ENCODE measurements around the gene HINT1. TPM values are rescaled to one million over a fixed set of nuclear protein-coding genes. Genes with fewer than 3 reads are reported as not detected.

The HINT1 gene
- total and polyA plus RNA-seq, 12 donors = 94.2 to 269 (median 184) TPM

DNA sequence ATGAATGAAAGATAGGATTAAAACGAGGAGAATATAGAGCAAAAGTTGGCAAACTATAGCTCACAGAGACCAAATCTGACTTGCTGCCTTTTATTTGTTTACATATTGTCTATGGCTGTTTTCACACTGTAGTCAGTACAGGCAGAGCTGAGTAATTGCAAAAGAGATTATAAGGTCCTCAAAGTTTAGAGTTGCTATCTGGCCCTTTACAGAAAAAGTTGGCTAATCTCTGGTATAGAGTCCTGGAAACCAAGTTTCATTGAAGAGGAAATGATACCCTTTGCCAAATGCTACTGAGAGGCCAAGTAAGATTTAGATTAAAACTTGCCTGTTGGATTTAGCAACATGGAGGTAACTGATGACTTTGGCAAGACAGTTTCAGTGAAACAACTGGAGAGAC lies 41.7 kb upstream of the HINT1 start:
- H3K36me3 ChIP-seq (replicated peaks in 1 of 2) = no peaks in the 10 kb centered on the region
- DNase-seq = no peak
- no peak overlapping the region for H3K4me3 ChIP-seq
- TF ChIP-seq, protein P1, sequence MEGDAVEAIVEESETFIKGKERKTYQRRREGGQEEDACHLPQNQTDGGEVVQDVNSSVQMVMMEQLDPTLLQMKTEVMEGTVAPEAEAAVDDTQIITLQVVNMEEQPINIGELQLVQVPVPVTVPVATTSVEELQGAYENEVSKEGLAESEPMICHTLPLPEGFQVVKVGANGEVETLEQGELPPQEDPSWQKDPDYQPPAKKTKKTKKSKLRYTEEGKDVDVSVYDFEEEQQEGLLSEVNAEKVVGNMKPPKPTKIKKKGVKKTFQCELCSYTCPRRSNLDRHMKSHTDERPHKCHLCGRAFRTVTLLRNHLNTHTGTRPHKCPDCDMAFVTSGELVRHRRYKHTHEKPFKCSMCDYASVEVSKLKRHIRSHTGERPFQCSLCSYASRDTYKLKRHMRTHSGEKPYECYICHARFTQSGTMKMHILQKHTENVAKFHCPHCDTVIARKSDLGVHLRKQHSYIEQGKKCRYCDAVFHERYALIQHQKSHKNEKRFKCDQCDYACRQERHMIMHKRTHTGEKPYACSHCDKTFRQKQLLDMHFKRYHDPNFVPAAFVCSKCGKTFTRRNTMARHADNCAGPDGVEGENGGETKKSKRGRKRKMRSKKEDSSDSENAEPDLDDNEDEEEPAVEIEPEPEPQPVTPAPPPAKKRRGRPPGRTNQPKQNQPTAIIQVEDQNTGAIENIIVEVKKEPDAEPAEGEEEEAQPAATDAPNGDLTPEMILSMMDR (IDR thresholded peaks at IDR 0.05) = no peak
- no peak for TF ChIP-seq POLR2A (IDR thresholded peaks at IDR 0.05)
- H3K9me3 ChIP-seq (replicated peaks in 1 of 3) = no peaks in the 10 kb centered on the region
- no peak overlapping the region for H3K27ac ChIP-seq
- no peaks in the 10 kb centered on the region for H3K4me1 ChIP-seq (replicated peaks in 1 of 2)
- WGBS, 4 donors = 44 to 76% (median 67%) methylated on average over 1 of the region's 1 CpG
- no peaks in the 10 kb centered on the region for H3K27me3 ChIP-seq
- intact Hi-C loops (cut with DNase I) = no loop called here

DNA sequence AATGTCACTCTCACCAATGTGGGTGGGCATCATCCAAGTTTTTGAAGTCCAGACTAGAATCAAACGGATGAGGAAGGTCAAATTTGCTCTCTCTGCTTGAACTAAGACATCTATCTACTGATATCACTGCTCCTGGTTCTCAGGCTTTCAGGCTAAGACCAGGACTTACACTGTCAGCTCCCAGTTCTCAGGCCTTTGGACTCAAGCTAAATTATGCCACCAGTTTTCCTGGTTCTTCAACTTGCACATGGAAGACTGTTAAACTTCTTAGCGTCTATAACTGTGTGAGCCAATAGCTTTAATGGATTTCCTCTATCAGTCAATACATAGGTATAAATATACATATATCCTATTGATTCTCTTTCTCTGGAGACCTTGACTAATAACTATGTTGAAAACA lies 41.0 kb upstream of the HINT1 start:
- intact Hi-C loops (cut with DNase I) = no loop called here
- Histone ChIP-seq H3K27me3 (no peaks in the 10 kb centered on the region), H3K27ac (no peak overlapping the region), H3K9me3 (replicated peaks in 1 of 3) (no peaks in the 10 kb centered on the region), H3K4me3 (no peak overlapping the region), H3K36me3 (replicated peaks in 1 of 2) (no peaks in the 10 kb centered on the region), H3K4me1 (replicated peaks in 1 of 2) (no peaks in the 10 kb centered on the region)
- TF ChIP-seq, protein P1 (IDR thresholded peaks at IDR 0.05) = no peak
- WGBS, 4 donors = 80 to 95% (median 91%) methylated on average over 2 of the region's 2 CpGs
- no peak for DNase-seq

DNA sequence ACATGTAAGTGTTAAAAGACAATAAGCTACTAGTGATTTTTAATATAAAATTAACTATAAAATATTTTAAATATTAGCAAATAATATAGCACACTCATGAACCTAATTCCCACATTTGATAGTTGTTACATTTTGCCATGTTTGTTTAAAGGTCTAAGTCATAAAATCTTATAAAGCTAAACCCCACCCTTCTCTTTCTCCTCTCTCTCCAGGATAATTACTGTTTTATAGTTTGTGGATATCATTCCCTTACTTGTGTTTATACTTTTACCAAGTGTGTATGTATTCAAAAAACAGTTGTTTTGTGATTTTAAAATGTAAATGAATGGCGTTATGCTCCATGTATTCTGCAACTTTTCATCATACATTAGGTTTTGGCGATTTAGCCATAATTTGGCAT lies 39.9 kb upstream of the HINT1 start:
- TF ChIP-seq, protein P1 (IDR thresholded peaks at IDR 0.05) = no peak
- TF ChIP-seq POLR2A (IDR thresholded peaks at IDR 0.05) = no peak
- intact Hi-C loops (cut with DNase I) = no loop called here
- no peaks in the 10 kb centered on the region for H3K27me3 ChIP-seq
- H3K9me3 ChIP-seq (replicated peaks in 1 of 3) = no peaks in the 10 kb centered on the region
- no peak overlapping the region for H3K4me3 ChIP-seq
- no peaks in the 10 kb centered on the region for H3K4me1 ChIP-seq (replicated peaks in 1 of 2)
- H3K36me3 ChIP-seq (replicated peaks in 1 of 2) = no peaks in the 10 kb centered on the region
- DNase-seq = no peak
- no peak overlapping the region for H3K27ac ChIP-seq
- 93 to 98% (median 95%) methylated on average over 2 of the region's 2 CpGs for WGBS, 4 donors

DNA sequence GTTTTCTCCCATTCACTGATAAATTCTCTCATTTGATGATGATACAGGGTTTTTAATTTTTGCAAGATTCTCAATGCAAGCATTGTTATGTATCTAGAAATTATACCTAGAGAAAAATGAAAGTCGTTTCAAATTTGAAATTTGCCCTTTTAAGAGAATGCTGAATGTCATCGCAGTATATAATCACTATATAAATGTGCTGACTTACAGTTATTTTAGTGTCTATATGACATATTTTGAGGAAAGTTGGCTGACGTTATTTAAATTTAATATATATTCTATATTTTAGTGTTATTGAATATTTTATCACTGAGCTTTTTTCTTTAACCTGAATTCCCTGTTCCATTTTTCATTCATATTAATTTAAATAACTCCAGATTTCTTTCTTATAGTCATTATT lies 35.5 kb upstream of the HINT1 start:
- Histone ChIP-seq H3K27ac (no peak overlapping the region), H3K4me3 (no peak overlapping the region), H3K4me1 (replicated peaks in 1 of 2) (no peaks in the 10 kb centered on the region), H3K36me3 (replicated peaks in 1 of 2) (no peaks in the 10 kb centered on the region), H3K9me3 (replicated peaks in 1 of 3) (no peaks in the 10 kb centered on the region), H3K27me3 (no peaks in the 10 kb centered on the region)
- no peak for DNase-seq
- WGBS, 4 donors = 92 to 99% (median 93%) methylated on average over 3 of the region's 3 CpGs
- TF ChIP-seq, protein P1 (IDR thresholded peaks at IDR 0.05) = no peak
- no peak for TF ChIP-seq POLR2A (IDR thresholded peaks at IDR 0.05)
- intact Hi-C loops (cut with DNase I) = no loop called here
